Measurements from ENCODE around the gene BAD.

GRCh38 chr11:64230985-64231365, 53.5 kb downstream of the BAD start:
- TF ChIP-seq TAF1 (IDR thresholded peaks at IDR 0.05; ENCODE audit: borderline replicate concordance, low read depth, low read length) (no peak), POLR2A (IDR thresholded peaks at IDR 0.05; ENCODE audit: low read depth, low read length) (no peak), POLR2AphosphoS5 (IDR thresholded peaks at IDR 0.05; ENCODE audit: low read depth, low read length) (no peak)

Data from GM12892 (cell line).